HCT116 (cell line): ENCODE results near the gene SLC25A21. TPM values are rescaled to one million over a fixed set of nuclear protein-coding genes. Genes with fewer than 3 reads are reported as not detected.

Source experiments
- ATAC-seq: fragments of 200-7000 bp; cut with Tn5 transposase; 2 replicates; pipeline ENCODE4 v1.9.1; 2020; ENCODE audit warnings: mild to moderate bottlenecking, moderate library complexity
- BruUV-seq: library from RNA; stranded (reverse); fragments of 400-500 nt; replicated peaks from 2 replicates; lab custom pipeline; 2021; lab: Mats Ljungman, UMichigan
- CTCF ChIA-PET: fragments of 300-600 bp; sonication (Branson Sonifier 250); formaldehyde crosslinking; loops from one replicate; lab custom pipeline; 2021; ENCODE audit warnings: antibody characterized with exemption; lab: Charles Lee
- POLR2A ChIA-PET: fragments of 300-600, 350-600 bp; sonication (Branson Sonifier 250); formaldehyde crosslinking; loops from one replicate; lab custom pipeline; 2021; ENCODE audit warnings: antibody characterized with exemption; lab: Charles Lee
- RAD21 ChIA-PET, 2 experiments: fragments of 300-600 bp; sonication (Branson Sonifier 250); formaldehyde crosslinking; loops; one replicate each; lab custom pipeline; 2023; ENCODE audit warnings: low total read pairs in 2 of 2; ENCODE audit not compliant: uncharacterized antibody in 2 of 2, unreplicated experiment in 2 of 2, low non-redundant PET in 1 of 2; lab: Charles Lee
- DNase-seq: peaks from one replicate; pipeline ENCODE4 v3.0.0-alpha.2; 2010; ENCODE audit warnings: low read depth, low spot score
- H2AFZ ChIP-seq: fragments of 200-600 bp; shearing (Covaris generic), sonication (generic); 2 replicates; pipeline ENCODE4 v1.6.1; 2017; ENCODE audit warnings: low read depth, mixed run types, mixed read lengths, antibody characterized with exemption, low read length; ENCODE audit not compliant: poor library complexity, severe bottlenecking
- H3K27ac ChIP-seq: 2 replicates; pipeline ENCODE4 v1.5.1; 2012; ENCODE audit warnings: low read depth, low read length
- H3K27me3 ChIP-seq: fragments of 200-600 bp; sonication (generic); 2 replicates; pipeline ENCODE4 v1.6.1; 2016; ENCODE audit warnings: mixed run types, low read length, mixed read lengths; ENCODE audit not compliant: insufficient read depth
- H3K36me3 ChIP-seq, 2 experiments: fragments of 200-500 bp in 1 of 2; fragments of 200-600 bp in 1 of 2; sonication (Bioruptor generic) in 1 of 2; sonication (generic) in 1 of 2; 2 replicates each; pipeline versions ENCODE4 v1.5.1 to v1.6.1; 2014 to 2016; ENCODE audit warnings: low read length in 2 of 2, inconsistent platforms in 1 of 2, mixed read lengths in 1 of 2, mixed run types in 1 of 2; ENCODE audit not compliant: insufficient read depth in 2 of 2, control insufficient read depth in 1 of 2
- H3K4me1 ChIP-seq, 2 experiments: fragments of 200-600 bp in 1 of 2; sonication (generic) in 1 of 2; 2 replicates each; pipeline versions ENCODE4 v1.5.1 to v1.6.1; 2012 to 2017; ENCODE audit warnings: low read length in 2 of 2, inconsistent platforms in 1 of 2, mild to moderate bottlenecking in 1 of 2, mixed read lengths in 1 of 2, mixed run types in 1 of 2, moderate library complexity in 1 of 2; ENCODE audit not compliant: insufficient read depth in 2 of 2, control insufficient read depth in 1 of 2
- H3K4me2 ChIP-seq: fragments of 200-600 bp; sonication (generic); 2 replicates; pipeline ENCODE4 v1.6.1; 2017; ENCODE audit warnings: mixed run types, low read length, mixed read lengths
- H3K4me3 ChIP-seq, 2 experiments: fragments of 200-600 bp in 1 of 2; sonication (generic) in 1 of 2; replicated peaks in 1 of 2; 2 replicates each; pipeline ENCODE4 v1.5.1; 2011 to 2016; ENCODE audit warnings: low read length in 2 of 2, control low read depth in 1 of 2, low read depth in 1 of 2, mild to moderate bottlenecking in 1 of 2, mixed read lengths in 1 of 2, mixed run types in 1 of 2
- H3K79me2 ChIP-seq: fragments of 200-600 bp; sonication (generic); 2 replicates; pipeline ENCODE4 v1.6.1; 2017; ENCODE audit warnings: mild to moderate bottlenecking, mixed run types, low read length, moderate library complexity, mixed read lengths; ENCODE audit not compliant: insufficient read depth
- H3K9ac ChIP-seq: fragments of 200-600 bp; sonication (generic); 2 replicates; pipeline ENCODE4 v1.6.1; 2016; ENCODE audit warnings: low read length, mixed read lengths
- H3K9me2 ChIP-seq: fragments of 200-600 bp; sonication (generic), shearing (Covaris generic); 2 replicates; pipeline ENCODE4 v1.6.1; 2017; ENCODE audit warnings: mixed run types, mild to moderate bottlenecking, moderate library complexity; ENCODE audit not compliant: insufficient read depth
- H3K9me3 ChIP-seq, 2 experiments: fragments of 200-500 bp in 1 of 2; fragments of 200-600 bp in 1 of 2; sonication (Bioruptor generic) in 1 of 2; sonication (generic) in 1 of 2; 2 replicates each; pipeline ENCODE4 v1.6.1; 2014 to 2017; ENCODE audit warnings: low read length in 2 of 2, mixed read lengths in 2 of 2, inconsistent platforms in 1 of 2, low read depth in 1 of 2, mild to moderate bottlenecking in 1 of 2, mixed run types in 1 of 2, moderate library complexity in 1 of 2; ENCODE audit not compliant: control insufficient read depth in 1 of 2, insufficient read depth in 1 of 2
- H4K20me1 ChIP-seq: fragments of 200-600 bp; sonication (generic), shearing (Covaris generic); 2 replicates; pipeline ENCODE4 v1.6.1; 2017; ENCODE audit warnings: mixed run types, mild to moderate bottlenecking, moderate library complexity; ENCODE audit not compliant: insufficient read depth
- ATF3 ChIP-seq: IDR thresholded peaks from 2 replicates; pipeline ENCODE4 v1.6.1; 2012
- CBX3 ChIP-seq: IDR thresholded peaks from 2 replicates; pipeline ENCODE4 v1.6.1; 2012; ENCODE audit warnings: low read depth
- CEBPB ChIP-seq: IDR thresholded peaks from 2 replicates; pipeline ENCODE4 v1.6.1; 2012; ENCODE audit warnings: low read depth
- CTCF ChIP-seq, 3 experiments: fragments of 200-600 bp in 1 of 3; sonication (generic) in 1 of 3; IDR thresholded peaks in 2 of 3; conservative IDR thresholded peaks in 1 of 3; 2 replicates each; pipeline ENCODE4 v1.5.1; 2012 to 2017; ENCODE audit warnings: low read depth in 2 of 3, low read length in 2 of 3, antibody characterized with exemption in 1 of 3, borderline replicate concordance in 1 of 3, control low read depth in 1 of 3, mild to moderate bottlenecking in 1 of 3, mixed read lengths in 1 of 3, mixed run types in 1 of 3, moderate library complexity in 1 of 3; ENCODE audit not compliant: insufficient read depth in 1 of 3
- ELF1 ChIP-seq: IDR thresholded peaks from 2 replicates; pipeline ENCODE4 v1.6.1; 2012; ENCODE audit warnings: low read depth, borderline replicate concordance
- EZH2 ChIP-seq: fragments of 200-600 bp; sonication (generic); IDR thresholded peaks from 2 replicates; pipeline ENCODE4 v1.6.1; 2017; ENCODE audit warnings: antibody characterized with exemption, mixed run types
- FOSL1 ChIP-seq: IDR thresholded peaks from 2 replicates; pipeline ENCODE4 v1.6.1; 2012; ENCODE audit warnings: low read depth
- JUND ChIP-seq: IDR thresholded peaks from 2 replicates; pipeline ENCODE4 v1.6.1; 2012
- MAX ChIP-seq: IDR thresholded peaks from 2 replicates; pipeline ENCODE4 v1.6.1; 2012
- RAD21 ChIP-seq: IDR thresholded peaks from 2 replicates; pipeline ENCODE4 v1.6.1; 2012; ENCODE audit warnings: low read depth, mild to moderate bottlenecking
- SIN3A ChIP-seq: IDR thresholded peaks from 2 replicates; pipeline ENCODE4 v1.6.1; 2012; ENCODE audit warnings: low read depth
- SRF ChIP-seq: IDR thresholded peaks from 2 replicates; pipeline ENCODE4 v1.6.1; 2012; ENCODE audit warnings: low read depth
- TCF7L2 ChIP-seq: IDR thresholded peaks from 2 replicates; pipeline ENCODE4 v1.7.0; 2011; ENCODE audit warnings: borderline replicate concordance, inconsistent platforms; ENCODE audit not compliant: insufficient read depth, insufficient read length; ENCODE audit errors: extremely low read depth
- ZBTB33 ChIP-seq: IDR thresholded peaks from 2 replicates; pipeline ENCODE4 v1.6.1; 2011; ENCODE audit warnings: mild to moderate bottlenecking, low read length, moderate library complexity; ENCODE audit not compliant: insufficient replicate concordance; ENCODE audit errors: extremely low read depth
- ZNF274 ChIP-seq: fragments of 200-500 bp; sonication (Bioruptor generic); IDR thresholded peaks from 2 replicates; pipeline ENCODE4 v1.6.1; 2014; ENCODE audit warnings: mild to moderate bottlenecking, low read depth, low read length, inconsistent platforms
- intact Hi-C: fragments of 100-400 bp; cut with micrococcal nuclease; formaldehyde crosslinking; loops from 2 replicates; pipeline ENCODE4 v1.10.0; 2022
- total RNA-seq: library from RNA; stranded (reverse); gene quantifications from one replicate; pipeline ENCODE4 v1.2.1, GENCODE V29; 2021; ENCODE audit not compliant: unreplicated experiment

The SLC25A21 gene
- total RNA-seq, 1 experiment from 2014 or later = 3.5 TPM

GRCh38 chr14:36847366-36847765 is 325.0 kb downstream of the SLC25A21 start (continued):
- no peak for TF ChIP-seq ZBTB33
- TF ChIP-seq CBX3 = no peak
- no peak for TF ChIP-seq ATF3
- TF ChIP-seq TCF7L2 = no peak
- no peak for TF ChIP-seq CTCF (IDR thresholded peaks at IDR 0.05 in 2 of 3, conservative IDR thresholded peaks at IDR 0.05 in 1 of 3; ENCODE audit: borderline replicate concordance in 1 of 3, insufficient read depth in 1 of 3, low read depth in 2 of 3, low read length in 2 of 3)
- no peak for TF ChIP-seq ELF1
- no peak for TF ChIP-seq FOSL1
- TF ChIP-seq JUND = no peak

- POLR2A ChIA-PET = no interaction called here
- DNase-seq (no peak), ATAC-seq (no peak)
- H2AFZ ChIP-seq = no peak overlapping the region
- H3K27me3 ChIP-seq = peaks cover 9% of the 10 kb centered on the region; the same call in 1 of the 2 replicates
- H3K4me1 ChIP-seq = no peaks in the 10 kb centered on the region
- H3K27ac ChIP-seq = no peak overlapping the region
- H4K20me1 ChIP-seq = no peaks in the 10 kb centered on the region
- no peaks in the 10 kb centered on the region for H3K79me2 ChIP-seq
- no peaks in the 10 kb centered on the region for H3K9me3 ChIP-seq
- RAD21 ChIA-PET = no interaction called here
- H3K4me2 ChIP-seq = no peak overlapping the region
- no TSS peak for BruUV-seq
- H3K36me3 ChIP-seq = no peaks in the 10 kb centered on the region
- H3K9ac ChIP-seq = no peak overlapping the region
- H3K9me2 ChIP-seq = no peaks in the 10 kb centered on the region
- CTCF ChIA-PET = no interaction called here
- intact Hi-C loops = no loop called here
- H3K4me3 ChIP-seq = no peak overlapping the region
- no peak for TF ChIP-seq MAX
- TF ChIP-seq SIN3A = no peak
- TF ChIP-seq EZH2 = no peak
- no peak for TF ChIP-seq RAD21
- TF ChIP-seq TCF7L2 = no peak
- TF ChIP-seq CEBPB = no peak
- no peak for TF ChIP-seq SRF
- TF ChIP-seq ZNF274 = no peak
- TF ChIP-seq ZBTB33 = no peak
- TF ChIP-seq CBX3 = no peak
Observed at GRCh38 chr14:36845356-36846012, 326.9 kb downstream of the SLC25A21 start.
